Measurements from ENCODE around the gene CARMIL1.

CARMIL1 gene

DNA sequence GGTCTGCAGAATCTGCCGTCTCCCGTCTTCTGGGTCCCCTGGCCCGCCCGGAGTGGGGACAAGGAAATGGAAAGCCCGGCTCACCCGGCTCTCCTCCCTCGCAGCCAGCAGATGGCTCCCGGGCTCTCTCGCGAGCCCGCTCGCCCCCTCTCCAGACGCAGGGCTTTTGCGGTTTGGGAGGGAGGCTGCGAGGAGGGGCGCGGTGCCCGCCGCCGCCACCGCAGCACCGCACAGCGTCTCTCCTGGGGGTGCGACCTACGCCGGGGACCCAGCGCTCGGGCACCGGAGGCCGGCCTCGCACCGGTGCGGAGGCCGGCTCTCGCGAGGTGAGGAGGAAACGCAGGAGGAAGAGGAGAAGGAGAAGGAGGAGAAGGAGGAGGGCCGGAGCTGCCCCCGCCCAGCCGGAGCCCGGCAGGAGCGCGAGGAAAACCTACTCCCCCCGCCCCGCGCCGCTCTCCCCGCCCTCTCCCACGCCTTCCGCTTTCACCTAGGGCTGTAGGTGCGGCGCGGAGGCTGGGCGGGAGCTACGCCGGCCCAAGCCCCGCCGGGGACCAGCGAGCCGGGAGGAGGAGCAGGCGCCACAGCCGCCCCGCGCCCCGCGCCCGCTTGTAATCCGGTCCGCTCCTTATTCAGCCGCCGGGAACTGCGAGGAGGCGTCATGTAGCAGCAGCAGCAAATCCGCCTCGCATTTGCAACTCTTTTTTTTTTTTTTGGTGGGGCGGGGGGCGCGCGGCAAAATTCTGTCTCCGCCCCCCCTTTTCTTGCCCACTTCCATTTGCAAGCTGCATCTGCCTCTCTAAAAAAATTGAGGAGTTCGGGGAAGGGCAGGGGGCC lies at the start of gene CARMIL1:
Gene CARMIL1, plus strand, starts transcription at position 461 of the 834 bp plus-strand sequence. CDS start 422 bp downstream, outside the sequence.
- DNase-seq, result peak; percentile 93

DNA sequence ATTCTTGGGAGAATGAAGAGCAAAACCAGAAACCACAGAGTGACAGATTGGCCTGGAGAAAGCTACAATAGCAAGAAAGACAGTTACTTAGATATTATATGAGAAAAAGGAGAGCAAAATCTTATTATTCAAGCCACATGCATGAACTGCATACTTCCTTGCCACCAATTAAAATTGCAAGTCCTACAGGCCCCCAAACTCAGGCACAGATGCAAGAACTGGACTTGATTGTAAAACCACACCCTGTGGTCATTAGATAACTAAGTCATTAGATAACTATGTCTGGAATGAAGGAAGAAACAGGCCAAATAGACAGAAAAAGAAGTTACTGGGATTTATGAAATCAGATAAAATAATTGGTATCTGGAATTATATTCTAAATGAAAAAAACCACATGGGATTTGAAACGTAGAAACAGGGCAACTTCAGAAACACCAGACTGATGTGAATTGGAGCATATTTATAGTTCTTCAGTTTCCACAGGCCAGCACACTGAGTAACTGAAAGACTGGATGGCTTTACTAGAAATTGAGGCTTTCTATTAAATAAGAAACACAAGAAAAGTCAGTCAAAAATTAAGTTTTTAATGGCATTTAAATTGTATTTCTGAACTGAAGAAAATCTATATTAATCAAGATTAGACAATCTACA lies 49.4 kb upstream of the CARMIL1 start:
- no peak for DNase-seq

DNA sequence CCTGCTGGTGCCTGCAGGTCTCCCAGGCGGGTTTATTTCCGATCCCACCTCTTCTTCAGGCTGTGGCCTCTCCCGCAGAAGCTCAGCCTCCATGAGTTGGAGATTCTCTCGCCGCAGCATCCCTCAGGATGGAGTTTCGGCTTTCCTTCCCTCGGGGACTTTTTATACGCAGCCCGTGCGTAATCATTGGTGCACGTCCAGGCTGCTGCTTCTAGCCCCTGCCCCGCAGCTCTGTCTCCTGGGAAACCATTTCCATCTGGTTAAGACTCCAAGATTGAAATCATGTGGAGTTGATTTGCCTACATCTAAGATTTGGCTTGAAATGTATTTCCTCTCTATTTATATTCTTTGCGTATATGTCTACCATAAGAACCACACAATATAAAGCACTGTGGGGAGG lies 46.7 kb upstream of the CARMIL1 start:
- DNase-seq, result no peak

DNA sequence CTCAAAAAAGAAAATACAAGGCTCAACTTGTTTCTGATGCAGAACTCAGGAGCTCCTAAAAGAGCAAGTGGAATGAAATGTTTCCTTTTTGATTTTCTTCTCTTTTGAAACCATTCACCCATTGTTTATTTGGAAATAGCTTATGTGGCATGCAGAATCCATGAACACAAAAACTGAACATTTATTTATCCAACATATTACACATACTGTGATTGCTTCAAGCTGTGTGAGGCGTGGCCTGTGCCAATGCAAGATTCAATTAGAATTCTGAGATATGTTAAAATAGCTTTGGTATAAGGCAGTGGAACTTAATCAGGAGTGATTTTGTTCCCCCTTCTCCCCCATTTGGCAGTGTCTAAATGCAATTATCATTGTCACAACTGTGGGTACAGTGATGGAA lies 45.9 kb upstream of the CARMIL1 start:
- DNase-seq, result no peak

DNA sequence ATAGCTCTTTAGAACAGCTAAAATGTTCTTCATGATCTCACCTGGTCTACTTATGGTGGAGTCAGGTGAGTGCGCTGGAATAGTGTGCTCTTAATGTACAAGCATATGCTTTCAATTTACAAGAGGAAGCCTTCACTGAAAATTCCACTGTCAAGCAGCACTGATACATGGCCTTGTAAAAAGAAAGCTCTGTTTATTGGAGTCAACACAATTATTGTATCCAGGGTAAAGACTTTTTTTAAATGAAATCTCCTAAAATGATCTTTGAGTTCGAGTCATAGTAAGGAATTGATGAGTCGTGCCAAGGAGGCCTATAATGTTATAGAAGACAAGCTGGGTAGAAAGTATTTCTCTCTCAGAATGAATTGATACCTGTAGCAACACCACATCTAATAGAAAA lies 41.6 kb upstream of the CARMIL1 start:
- DNase-seq, result no peak

GRCh38 chr6:25239059-25239458 lies 40.1 kb upstream of the CARMIL1 start:
- DNase-seq, result no peak

DNA sequence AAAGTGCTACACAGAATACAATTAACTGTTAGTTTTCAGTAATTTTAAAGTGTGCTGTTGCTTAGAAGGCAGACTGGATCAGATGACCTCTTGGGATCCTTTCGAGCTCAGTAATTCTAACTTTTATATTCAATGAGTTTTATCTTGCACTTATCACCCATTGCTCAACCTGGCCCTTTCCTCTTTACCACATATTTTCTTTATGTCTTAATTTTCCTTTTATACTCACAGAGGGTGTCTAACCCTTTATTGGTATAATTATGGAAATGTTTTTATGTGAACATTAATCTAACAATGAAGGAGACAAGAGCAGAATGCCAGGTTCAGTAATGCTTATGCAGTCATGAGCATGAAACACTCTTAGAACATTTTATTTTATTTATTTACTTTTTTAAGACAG lies 39.7 kb upstream of the CARMIL1 start:
- DNase-seq, result no peak

GRCh38 chr6:25242567-25242966 lies 36.6 kb upstream of the CARMIL1 start:
- no peak for DNase-seq

DNA sequence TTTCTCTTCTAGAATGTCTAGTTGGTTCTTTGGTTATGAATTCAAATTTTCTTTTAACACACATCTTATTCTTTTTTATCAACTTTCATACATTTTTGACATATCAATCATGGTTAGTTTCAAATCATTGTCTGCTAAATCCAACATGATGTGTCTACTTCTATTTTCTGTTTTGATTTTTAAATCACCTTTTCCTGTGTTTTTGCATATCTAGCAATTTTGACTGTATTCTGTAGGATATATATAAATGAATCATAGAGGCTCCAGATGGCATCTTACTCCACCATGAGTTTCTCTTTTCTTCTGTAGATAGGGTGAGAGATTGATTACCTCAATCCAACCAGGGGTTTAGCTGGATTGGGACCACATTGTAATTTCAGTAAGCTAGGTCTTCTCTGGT lies 34.3 kb upstream of the CARMIL1 start:
- no peak for DNase-seq

DNA sequence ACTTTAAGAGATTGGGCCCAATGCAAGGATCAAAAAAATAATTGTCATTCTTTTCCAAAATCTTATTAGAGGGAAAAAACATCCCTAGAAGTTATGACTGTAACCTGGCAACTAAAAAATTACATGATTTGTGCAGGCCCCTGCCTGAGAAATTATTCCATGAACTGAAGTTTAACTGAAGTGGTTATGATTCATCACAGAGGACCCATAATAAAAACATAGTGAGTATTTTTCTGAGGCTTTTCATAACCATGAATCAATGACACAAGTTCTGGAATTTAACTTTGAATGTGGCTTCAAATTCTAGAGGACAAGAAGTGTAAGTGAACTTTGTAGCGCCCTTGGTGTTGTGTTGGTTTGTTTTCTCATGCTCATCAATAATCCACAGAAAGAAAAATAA lies 31.1 kb upstream of the CARMIL1 start:
- DNase-seq, result no peak

DNA sequence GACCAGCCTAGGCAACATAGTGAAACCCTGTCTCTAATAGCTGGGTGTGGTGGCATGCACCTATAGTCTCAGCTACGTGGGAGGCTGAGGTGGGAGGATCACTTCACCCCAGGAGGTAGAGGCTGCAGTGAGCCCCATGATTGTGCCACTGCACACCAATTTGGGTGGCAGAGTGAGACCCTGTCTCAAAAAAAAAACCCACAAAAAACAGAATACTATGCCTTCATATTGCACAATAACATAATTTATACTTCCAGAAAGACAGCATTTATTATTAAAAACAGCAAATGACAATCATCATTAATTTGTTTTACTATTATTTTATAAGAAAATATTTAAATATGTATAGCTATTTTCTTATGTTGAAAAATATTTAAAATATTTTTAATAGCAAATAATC lies 30.0 kb upstream of the CARMIL1 start:
- no peak for DNase-seq

- DNase-seq, result no peak
Measured at GRCh38 chr6:25250878-25251277, 28.3 kb upstream of the CARMIL1 start.

DNA sequence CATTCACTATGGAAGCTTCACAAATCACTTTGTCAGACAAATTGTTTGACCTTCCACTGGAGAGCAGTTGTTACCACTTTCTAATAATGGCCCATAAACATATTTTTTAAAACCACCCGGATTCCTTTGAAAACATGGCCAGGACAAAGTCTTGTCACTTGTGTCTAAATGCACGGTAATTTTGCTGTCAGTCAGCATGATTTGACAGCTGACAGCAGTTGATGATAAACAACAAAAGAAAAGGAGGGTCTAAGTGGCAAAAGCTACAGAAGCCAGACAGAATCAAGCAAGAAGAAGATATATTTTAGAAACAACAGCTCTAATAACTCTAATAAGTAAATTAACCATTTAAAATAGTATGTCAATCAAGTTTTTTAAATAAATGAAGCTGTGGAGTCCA lies 27.7 kb upstream of the CARMIL1 start:
- no peak for DNase-seq

DNA sequence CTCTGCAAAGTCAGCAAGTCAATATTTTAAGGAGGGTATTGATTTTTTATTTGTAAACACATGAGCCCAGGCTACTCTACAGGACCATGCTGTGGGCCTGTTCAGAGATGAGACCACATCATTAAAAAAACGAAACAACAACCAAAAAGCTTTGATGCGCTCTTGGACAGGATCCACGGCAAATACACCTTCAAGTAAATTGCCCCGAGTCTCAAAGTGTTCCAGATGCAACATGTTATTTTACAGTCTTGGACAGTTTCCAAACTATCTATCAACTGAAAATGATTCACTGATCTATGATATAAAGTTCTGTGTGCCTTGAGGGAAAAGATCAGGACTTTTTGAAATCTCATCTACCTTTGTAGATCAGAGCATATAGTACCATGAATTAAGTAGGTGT lies 25.8 kb upstream of the CARMIL1 start:
- peak; percentile 76 for DNase-seq

GRCh38 chr6:25254671-25255070 lies 24.5 kb upstream of the CARMIL1 start:
- DNase-seq, result no peak

DNA sequence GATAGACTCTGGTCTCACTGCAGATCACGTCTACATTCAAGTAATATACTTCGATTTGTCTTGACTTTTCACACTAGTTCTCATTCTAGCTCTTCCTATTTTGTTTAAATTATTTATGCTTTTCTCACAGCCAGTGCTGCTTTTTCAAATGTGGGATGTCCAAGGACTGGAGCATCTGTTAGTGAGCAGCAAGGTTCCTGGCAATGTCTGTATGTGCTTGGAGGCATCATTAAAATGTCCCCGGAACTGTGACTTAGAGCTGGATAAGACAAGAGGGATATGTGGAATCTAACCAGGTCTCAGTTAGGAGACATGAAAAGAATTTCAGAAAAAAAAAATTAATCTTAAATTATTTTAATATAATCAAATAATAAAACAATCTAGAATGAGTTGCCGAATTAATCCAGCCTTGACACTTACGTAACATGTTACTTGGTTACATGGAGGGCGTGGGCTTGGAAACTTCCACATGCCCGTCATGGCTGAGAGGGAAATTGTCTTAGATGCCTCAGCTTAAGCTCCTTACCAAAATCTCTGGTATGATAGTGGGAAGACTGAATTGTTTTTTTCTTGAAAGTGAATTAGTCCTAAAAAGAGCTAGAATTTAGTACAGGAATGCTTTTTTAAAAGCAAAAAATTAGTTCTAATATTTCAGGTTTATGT lies 21.4 kb upstream of the CARMIL1 start:
- DNase-seq, result no peak

DNA sequence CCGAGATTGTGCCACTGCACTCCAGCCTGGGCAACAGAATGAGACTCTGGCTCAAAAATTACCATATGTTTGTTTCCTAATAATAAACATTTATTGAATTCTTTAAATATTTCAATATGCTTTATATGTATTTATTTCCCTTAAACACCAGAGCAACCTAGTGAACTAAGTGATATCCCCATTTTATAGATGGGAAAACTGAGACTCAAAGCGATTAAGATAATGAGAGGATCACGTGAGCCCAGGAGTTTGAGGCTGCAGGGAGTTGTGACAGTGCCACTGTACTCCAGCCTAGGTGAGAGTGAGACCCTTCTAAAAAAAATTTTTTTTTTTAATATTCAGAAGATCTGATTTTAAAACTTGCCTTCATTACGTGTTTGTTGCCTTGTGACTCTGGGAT lies 19.4 kb upstream of the CARMIL1 start:
- no peak for DNase-seq

- DNase-seq, result no peak
Measured at GRCh38 chr6:25263657-25264056, 15.5 kb upstream of the CARMIL1 start.

DNA sequence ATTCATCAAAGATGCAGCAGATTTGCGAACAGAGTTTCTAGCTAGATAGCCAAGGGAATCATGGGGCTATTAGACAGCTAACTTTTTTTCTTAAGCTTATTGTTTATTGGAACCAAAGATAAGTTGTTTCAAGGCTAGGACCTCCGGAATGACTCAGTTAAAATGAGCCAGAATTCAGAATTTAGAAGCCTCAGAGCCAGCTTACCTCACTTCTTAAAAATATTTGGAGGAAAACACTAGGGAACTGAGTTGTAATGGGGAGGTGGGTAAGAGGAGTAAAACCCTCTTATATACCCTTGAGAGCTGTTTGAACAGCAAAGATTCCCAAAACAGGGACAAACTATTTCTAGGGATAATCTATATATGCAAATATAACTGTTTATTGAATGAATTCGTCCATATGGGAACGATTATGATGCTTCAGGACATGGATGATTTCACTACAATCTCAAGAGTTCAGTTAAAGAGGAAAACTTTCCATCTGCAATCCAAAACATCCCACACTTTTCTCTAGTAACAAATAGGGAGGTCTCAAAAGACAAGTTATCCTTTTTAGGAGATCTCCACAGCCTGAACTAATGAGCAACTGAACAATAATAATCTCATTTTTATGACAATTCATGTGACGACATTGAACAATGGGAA lies 12.6 kb upstream of the CARMIL1 start:
- no peak for DNase-seq

- DNase-seq, result no peak
Measured at GRCh38 chr6:25267662-25268061, 11.5 kb upstream of the CARMIL1 start.

- no peak for DNase-seq
Measured at GRCh38 chr6:25270559-25270958, 8.6 kb upstream of the CARMIL1 start.

GRCh38 chr6:25275436-25275835 lies 3.7 kb upstream of the CARMIL1 start:
- DNase-seq, result no peak

DNA sequence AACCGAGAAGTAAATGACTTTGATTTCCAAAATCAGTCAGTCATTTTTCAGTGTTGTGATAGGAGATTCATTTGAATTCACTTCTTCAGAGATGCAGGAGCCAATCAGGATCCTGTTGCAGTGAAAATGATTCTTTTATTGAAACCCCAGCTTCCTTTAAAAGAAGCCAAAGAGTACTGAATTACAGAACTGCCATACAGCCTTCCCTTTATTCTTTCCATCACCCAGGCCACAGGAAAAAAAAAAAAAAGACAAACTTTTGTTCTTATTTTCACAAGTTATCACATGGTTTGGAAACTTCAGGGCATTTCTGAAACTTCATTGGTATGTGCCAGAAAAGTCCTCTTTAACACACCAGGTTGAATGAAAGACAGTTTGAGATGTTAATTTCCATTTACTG lies 1.8 kb upstream of the CARMIL1 start:
- no peak for DNase-seq

DNA sequence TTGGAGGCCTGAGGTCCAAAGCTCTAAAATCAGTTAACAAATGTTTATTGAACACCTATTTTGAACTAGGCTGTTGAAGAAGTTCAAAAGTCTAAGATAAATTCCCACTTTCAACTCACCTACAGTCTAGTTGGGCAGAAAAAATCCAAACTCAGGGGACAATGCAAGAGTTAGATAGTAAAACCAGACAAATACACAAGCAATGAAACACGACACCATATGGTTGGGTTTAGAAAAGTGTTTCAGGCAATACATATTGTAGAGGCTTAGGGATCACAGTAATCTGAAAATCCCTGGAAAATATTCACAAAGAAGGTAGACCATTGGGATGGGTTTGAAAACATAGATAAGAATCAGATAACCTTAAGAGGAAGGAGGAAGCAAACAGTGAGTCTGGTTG lies 1.3 kb upstream of the CARMIL1 start:
- DNase-seq, result no peak
